ENCODE measurements around the gene SPOCK1.

DNA sequence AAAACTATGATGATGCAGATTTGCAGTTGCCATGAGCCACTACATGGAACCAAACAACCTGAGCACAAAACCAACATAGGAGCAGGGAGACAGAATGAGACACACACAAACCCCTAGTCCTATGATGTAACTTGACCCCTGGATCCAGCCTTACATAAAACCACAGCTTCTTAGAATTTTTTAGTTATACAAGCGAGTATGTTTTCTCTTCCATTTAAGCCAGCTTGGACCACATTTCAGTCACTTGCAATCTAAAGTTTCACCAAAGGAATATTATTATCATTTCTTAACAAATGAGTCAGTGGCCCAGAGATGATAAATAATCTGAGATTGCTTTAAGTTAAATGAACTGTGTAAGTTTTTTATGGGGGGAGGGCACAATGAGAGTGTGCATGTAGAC lies 6.8 kb downstream of the SPOCK1 start:
- TF ChIP-seq, protein P1, sequence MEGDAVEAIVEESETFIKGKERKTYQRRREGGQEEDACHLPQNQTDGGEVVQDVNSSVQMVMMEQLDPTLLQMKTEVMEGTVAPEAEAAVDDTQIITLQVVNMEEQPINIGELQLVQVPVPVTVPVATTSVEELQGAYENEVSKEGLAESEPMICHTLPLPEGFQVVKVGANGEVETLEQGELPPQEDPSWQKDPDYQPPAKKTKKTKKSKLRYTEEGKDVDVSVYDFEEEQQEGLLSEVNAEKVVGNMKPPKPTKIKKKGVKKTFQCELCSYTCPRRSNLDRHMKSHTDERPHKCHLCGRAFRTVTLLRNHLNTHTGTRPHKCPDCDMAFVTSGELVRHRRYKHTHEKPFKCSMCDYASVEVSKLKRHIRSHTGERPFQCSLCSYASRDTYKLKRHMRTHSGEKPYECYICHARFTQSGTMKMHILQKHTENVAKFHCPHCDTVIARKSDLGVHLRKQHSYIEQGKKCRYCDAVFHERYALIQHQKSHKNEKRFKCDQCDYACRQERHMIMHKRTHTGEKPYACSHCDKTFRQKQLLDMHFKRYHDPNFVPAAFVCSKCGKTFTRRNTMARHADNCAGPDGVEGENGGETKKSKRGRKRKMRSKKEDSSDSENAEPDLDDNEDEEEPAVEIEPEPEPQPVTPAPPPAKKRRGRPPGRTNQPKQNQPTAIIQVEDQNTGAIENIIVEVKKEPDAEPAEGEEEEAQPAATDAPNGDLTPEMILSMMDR (IDR thresholded peaks at IDR 0.05; ENCODE audit: insufficient read depth, low read length): no peak
- TF ChIP-seq, protein P2, sequence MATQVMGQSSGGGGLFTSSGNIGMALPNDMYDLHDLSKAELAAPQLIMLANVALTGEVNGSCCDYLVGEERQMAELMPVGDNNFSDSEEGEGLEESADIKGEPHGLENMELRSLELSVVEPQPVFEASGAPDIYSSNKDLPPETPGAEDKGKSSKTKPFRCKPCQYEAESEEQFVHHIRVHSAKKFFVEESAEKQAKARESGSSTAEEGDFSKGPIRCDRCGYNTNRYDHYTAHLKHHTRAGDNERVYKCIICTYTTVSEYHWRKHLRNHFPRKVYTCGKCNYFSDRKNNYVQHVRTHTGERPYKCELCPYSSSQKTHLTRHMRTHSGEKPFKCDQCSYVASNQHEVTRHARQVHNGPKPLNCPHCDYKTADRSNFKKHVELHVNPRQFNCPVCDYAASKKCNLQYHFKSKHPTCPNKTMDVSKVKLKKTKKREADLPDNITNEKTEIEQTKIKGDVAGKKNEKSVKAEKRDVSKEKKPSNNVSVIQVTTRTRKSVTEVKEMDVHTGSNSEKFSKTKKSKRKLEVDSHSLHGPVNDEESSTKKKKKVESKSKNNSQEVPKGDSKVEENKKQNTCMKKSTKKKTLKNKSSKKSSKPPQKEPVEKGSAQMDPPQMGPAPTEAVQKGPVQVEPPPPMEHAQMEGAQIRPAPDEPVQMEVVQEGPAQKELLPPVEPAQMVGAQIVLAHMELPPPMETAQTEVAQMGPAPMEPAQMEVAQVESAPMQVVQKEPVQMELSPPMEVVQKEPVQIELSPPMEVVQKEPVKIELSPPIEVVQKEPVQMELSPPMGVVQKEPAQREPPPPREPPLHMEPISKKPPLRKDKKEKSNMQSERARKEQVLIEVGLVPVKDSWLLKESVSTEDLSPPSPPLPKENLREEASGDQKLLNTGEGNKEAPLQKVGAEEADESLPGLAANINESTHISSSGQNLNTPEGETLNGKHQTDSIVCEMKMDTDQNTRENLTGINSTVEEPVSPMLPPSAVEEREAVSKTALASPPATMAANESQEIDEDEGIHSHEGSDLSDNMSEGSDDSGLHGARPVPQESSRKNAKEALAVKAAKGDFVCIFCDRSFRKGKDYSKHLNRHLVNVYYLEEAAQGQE (IDR thresholded peaks at IDR 0.05; ENCODE audit: insufficient replicate concordance, low read depth): no peak
- TF ChIP-seq POLR2AphosphoS5 (IDR thresholded peaks at IDR 0.05; ENCODE audit: low read depth) (no peak), GABPA (IDR thresholded peaks at IDR 0.05; ENCODE audit: low read depth) (no peak), SPI1 (IDR thresholded peaks at IDR 0.05; ENCODE audit: borderline replicate concordance, low read depth) (no peak)

All from HL-60 (cell line).